Stimulated activated CD4-positive, alpha-beta T cell treated with anti-CD3 and anti-CD28 coated beads, Interleukin-4, amount 100 ng/mL, for 48 hours (primary cell): ENCODE measurements around the gene PILRA.
A peak's percentile ranks its signal among the peaks of the same experiment; 100 is the strongest.
"Not testable (repeated sequence)": the region's sequence is repeated elsewhere in the genome, so short reads cannot be mapped to it uniquely, and the experiment has no call there.

ENCODE experiments used
- DNase-seq, 2 donors: peaks; one replicate each; pipeline ENCODE4 v3.0.0-alpha.2; 2020; ENCODE audit warnings: low read depth in 2 of 2

Gene PILRA

DNA sequence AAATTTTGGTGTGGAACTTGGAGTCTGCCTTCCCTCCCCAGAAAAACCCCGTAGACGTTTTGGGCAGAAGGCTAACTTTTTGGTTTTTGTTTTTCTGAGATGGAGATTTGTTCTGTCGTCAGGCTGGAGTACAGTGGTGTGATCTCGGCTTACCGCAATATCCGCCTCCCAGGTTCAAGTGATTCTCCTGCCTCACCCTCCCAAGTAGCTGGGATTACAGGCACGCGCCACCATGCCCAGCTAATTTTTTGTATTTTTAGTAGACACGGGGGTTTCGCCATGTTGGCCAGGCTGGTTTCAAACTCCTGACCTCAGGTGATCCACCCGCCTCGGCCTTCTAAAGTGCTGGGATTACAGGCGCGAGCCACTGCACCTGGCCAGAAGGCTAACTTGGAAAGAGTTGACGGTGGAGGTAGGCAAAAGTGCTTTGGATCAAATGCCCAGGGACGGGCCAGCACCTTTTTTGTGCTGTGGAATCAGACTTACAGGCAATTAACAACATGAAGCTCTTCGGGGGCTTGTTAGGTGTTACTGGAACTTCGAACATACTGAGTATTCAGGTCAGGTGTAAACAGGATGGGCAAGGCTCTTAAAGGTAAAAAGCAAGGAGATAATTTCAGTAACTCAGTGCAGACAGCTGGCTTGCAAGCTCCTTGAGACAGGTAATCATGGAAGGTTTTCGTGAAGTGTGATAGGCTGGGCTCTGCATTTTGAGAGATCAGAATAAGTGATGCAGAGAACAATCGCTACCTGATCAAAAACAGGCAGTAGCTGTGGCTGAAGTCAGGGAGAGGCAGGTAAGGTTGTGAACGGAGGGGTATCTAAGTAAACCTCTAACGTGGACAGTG, 61.2 kb downstream of the PILRA start:
- no peak for DNase-seq

DNA sequence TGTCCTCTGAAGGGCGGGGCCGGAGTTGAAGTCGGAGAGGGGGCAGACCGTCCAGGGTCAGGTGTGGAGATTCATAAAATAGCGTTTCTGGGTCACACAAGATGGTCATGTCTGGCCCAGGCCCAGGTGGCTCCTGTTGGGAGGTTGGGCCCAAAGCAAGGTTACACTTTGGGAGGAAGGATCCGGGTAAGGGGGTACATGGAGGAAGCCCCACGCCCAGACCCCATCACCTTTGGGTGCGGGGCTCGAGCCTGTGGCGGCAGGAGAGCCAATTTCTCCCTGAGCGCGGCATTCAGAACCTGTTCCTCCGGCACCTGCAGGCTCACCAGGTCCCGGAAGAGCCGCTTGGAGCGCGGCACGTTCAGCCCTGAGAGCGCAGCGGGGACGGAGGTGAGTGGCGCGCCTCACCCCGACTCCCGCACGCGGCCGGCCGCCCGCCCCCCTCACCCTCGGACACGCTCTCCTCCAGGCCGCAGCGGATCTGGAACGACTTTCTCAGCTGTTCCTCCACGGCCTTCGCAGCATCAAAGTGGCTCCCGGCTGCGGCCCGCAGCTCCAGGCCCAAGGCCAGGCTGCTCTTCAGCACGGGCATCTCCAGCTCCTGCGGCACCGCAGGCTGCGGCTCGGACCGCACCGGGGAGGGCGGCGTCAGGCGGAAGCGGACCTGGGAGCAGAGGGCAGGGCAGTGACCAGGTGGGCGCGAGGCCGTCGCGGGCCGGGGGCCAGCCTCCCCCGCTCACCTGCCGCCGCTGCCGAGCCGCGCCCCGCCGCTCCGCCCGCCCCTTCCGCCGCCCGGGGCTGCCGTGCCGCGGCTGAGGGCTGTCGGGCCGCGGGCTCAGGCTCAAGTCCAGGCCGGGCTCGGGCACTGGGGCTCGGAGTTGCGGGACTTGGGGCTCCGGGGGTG, 62.4 kb downstream of the PILRA start:
- DNase-seq: peak; percentile 19 to 26

DNA sequence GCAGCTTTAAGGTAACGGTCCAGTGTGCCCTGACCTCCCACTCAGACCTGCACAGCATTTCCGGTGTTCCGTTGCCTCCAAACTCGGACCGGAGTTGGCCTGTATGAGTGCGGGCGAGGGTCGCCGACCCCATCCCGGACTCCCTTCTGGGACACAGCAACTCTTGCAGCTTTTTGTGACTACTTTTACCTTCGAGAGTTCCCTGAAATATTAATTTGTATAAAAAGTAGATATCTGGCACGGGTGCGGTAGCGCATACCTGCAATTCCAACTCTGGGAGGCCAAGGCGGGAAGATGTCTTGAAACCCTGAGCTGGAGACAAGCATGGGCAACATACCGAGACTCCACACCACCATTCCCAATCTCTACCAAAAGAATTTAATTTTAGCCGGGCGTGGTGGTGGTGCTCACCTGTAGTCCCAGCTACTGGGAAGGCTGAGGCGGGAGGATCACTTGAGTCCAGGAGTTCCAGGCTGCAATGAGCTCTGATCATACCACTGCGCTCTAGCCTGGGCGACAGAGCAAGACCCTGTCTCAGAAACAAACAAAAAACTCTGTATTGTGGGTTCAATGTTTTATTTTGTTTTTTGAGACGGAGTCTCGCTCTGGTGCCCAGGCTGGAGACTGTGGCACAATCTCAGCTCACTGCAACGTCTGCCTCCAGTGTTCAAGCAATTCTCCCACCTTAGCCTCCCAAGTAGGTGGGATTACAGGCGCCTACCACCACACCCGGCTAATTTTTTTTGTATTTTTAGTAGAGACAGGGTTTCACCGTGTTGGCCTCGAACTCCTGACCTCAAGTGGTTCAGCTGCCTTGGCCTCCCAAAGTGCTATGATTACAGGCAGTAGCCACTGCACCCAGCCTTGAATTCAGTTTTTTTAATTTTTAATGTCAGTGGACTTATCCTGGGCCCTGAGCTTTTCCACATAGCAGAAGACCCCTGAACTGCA, 64.1 kb downstream of the PILRA start:
- no peak for DNase-seq

DNA sequence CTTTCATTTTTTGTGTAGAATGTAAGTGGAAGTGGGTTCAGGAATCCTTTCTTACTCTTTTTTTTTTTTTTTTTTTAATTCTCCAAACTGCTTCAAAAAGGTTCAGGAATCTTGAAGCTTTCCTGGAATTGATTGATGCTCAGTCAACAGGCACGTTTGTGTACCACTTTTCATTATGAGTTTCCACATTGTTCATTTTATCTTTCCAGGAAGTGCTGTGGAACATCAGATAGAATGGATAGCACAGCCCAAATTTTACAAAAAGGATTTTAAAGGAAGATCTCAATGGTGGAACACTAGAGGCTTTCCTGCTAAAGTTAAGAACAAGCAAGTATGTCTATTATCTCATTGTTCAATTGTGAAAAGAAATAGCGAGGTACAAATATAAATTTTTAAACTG, 64.9 kb downstream of the PILRA start:
- no peak for DNase-seq

DNA sequence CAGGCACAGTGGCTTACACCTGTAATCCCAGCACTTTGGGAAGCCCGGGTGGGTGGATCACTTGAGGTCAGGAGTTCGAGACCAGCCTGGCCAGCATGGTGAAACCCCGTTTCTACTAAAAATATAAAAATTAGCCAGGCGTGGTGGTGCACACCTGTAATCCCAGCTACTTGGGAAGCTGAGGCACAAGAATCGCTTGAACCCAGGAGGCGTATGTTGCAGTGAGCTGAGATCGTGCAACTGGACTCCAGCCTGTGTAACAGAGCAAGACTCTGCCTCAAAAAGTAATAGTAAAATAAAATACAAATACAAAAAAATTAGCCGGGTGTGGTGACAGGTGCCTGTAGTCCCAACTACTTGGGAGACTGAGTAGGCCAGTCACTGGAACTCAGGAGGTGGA, 65.4 kb downstream of the PILRA start:
- not testable (repeated sequence) for DNase-seq

DNA sequence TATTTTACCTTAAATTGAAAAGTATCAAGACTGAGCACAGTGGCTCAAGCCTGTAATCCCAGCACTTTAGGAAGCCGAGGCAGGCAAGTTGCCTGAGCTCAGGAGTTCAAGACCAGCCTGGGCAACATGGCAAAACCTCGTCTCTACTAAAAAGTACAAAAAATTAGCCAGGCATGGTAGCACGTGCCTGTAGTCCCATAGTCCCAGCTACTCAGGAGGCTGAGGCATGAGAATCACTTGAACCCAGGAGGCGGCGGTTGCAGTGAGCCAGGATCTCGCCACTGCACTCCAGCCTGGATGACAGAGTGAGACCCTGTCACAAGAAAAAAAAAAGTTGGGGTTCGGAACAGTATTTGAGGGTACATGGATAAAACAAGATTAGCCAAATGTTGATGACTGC, 66.0 kb downstream of the PILRA start:
- not testable (repeated sequence) for DNase-seq

DNA sequence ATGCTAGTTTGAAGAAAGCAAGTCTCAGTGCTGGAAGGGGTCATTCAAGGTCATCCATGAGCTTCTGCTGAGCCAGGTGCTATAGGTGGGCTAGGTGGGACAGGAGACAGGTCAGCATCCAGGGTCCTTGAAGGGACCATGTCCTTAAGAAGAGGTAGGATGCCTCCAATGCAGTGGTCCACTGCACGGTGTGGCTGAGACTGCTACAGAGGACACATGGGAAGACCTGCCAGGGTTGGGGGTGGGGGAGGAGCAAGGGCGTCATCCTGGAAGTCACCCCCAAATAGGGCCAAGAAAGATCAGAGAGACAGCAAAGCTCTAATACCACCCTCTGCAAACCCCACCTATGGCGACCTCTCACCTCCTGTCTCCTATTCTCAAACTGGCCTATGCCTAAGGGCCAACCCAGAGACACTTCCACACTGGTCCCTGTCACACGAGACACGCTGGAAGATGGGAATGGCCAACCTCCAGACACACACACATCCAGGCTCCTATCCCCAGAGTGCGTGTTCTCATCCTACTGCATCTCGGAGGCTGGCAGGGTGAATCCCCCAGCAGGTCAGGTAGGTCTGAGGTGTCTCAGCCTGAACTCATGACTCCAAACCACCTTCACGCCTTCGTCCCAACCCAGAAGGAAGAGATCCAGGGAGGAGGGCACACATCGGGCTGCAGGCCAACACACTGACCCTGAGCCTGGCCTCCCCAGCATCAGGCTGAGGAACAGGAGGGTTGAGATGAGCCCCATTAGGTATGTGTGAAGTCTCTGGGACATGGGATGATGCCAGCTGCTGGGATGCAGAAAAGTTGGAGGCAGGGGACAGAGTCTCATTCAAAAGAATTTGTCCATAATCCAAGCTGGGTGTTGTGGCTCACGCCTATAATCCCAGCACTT, 68.6 kb downstream of the PILRA start:
- no peak for DNase-seq

DNA sequence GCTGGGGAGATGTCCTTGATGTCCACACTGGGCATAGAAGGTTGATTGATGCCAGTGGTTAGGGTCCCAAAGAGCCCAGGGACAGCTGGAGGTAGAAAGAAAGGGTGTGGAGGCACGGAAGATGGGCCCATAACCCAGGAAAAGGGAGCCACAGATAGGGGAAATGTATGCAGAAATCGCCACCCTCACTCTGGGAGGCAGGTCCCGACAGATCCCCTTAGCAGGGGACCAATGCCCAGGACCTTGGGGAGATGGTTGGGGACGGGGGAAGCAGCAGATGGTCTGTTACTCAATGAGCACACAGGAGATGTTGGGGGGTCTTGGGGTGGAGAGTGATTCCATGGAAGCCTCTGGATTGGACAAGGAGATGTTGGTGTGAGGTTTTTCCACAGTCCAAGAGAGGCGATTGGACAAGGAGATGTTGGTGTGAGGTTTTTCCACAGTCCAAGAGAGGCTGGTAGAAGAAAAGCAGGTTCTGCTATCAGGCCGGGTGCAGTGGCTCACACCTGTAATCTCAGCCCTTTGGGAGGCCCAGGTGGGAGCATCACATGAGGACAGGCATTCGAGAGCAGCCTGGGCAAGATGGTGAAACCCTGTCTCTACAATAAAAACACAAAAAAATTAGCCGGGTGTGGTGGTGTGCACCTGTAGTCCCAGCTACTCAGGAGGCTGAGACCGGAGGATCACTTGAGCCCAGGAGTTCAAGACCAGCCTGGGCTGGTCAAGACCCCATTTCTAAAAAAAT, 70.0 kb downstream of the PILRA start:
- no peak for DNase-seq

DNA sequence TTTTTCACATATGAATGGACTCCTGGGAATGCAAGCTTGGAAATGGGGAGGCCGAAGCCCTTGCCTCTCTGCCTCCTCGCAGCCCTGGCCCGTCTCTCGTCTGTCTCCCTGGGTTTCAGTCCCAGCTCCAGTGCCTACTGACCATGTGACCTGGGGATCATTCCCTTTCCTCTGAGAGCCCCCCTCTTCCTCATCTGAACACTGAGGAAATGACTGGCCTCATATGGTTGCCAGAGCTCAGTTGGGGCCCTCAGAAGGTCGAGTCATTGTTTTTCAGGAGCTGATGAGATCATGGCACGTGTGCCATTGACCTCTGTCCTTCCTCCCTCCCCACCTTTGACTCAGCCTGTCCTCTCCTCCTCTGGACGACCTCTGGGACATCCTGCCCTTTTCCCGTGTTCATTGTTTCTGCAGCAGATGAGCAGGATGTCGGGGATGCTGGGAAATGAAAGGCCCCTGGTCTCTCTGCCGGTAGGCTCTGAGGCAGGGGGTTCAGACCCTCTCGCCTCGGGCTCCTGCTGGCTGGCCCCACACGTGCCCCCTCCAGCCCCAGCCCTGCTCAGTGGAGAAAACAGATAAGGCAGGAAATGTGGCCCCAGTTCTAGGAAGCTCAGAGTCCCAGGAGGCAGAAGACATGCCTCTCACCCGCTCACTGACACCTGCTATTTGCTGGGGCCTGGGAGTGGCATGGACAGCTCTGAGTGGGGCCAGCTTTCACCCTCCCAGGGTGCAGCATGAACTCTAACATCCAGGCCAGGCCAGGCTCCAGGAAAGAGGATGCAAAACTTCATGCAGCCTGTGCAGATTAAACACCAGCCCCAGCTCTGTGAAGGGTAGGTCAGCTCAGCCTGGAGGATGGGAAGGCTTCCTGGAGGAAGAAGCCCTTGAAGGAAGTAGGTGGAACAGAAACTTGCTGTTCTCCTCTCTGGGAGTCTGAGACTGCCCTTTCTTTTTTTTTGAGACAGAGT, 71.3 kb downstream of the PILRA start:
- DNase-seq: no peak

DNA sequence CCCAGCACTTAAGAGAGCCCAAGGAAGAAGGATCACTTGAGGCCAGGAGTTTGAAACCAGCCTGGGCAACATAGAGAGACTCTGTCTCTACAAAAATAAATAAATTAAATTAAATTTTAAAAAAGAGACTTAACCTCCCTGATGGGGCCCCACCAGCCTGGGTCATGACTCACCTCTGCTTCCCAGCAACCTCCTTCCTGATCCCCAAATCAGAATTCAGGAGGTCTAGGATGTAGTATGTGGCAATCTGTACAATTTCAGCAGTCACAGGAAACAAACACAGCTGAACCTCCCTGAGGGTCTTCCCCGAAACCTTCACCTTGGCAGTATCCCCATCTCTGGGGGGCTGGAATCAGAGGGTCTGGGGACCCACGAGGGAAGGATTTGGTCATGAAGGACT, 72.8 kb downstream of the PILRA start:
- DNase-seq: no peak

DNA sequence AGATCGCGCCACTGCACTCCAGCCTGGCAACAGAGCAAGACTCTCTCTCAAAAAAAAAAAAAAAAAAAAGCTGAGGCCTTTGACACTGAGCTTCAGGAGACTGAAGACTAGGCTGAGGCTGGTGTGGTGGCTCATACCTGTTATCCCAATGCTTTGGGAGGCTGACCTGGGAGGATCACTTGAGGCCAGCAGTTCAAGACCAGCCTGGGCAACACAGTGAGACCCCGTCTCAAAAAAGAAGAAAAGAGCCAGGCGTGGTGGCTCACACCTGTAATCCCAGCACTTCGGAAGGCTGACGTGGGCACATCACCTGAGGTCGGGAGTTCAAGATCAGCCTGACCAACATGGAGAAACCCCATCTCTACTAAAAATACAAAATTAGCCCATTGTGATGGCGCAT, 74.1 kb downstream of the PILRA start:
- DNase-seq: not testable (repeated sequence)

DNA sequence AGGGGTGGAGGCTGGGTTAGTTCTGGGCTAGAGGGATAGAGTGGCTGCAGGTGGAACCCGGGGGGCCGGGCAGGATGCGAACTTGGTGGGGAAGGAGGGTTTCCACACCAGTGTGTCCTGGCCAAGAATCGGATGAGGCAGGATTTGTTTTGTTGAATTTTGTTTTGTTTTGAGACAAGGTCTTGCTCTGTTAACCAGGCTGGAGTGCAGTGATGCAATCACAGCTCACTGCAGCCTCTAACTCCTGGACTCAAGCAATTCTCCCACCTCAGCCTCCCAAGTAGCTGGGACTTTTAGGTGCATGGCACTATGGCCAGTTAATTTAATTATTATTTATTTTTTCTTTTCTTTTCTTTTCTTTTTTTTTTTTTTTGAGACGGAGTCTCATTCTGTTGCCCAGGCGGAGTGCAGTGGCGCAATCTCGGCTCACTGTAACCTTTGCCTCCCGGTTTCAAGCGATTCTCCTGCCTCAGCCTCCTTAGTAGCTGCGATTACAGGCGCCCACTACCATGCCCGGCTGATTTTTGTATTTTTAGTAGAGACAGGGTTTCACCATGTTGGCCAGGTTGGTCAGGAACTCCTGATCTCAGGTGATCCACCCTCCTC, 76.0 kb downstream of the PILRA start:
- DNase-seq: no peak
